Activated T-helper 9 cell treated with anti-CD3 and anti-CD28 coated beads, Interleukin-2, amount 50 U/mL, for 16 hours (primary cell): Measurements from ENCODE around the gene C1QTNF5.

Source experiments
- DNase-seq: peaks from one replicate; pipeline ENCODE4 v3.0.0-alpha.2; 2020; ENCODE audit warnings: low read depth

The C1QTNF5 gene

DNA sequence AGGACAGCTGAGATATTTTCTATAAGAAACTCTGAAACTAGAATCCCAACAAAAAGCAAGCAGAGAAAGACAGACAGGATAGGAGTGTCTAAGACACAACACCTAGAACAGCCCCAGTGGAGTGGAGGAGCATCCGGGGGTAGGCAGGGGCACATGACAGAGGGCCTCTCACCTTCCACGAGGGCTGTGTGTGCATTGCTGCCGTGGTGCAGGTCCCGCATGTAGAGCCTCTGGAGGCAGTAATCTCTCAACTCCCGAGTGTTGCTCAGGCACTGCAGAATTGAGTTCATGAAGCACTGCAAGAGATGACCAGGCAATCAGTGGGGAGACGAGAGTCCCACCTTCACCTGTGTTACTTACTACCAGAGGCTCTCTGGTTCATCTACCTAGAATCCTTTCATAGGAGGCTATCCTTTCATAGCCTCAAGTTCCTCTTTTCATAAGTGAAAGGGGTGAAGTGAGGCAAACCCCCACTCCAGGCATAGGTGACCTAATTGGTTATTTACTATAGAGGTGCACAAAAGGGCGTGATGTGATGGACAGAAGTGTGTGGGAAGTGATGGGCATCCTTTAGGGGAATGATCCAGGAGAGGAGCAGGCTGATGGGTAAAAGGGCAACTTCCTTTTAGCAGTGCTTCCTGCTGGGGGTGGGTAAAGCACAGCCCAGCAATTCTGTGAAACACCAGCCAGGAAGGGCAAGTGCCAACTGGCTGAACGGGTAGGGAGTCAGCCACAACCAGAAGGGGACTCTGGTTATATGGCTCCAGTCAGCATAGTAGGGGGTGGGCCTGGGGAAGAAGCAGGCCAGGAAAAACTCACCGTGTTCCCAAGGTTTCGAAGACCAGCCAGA, 18.9 kb upstream of the C1QTNF5 start:
- no peak for DNase-seq

DNA sequence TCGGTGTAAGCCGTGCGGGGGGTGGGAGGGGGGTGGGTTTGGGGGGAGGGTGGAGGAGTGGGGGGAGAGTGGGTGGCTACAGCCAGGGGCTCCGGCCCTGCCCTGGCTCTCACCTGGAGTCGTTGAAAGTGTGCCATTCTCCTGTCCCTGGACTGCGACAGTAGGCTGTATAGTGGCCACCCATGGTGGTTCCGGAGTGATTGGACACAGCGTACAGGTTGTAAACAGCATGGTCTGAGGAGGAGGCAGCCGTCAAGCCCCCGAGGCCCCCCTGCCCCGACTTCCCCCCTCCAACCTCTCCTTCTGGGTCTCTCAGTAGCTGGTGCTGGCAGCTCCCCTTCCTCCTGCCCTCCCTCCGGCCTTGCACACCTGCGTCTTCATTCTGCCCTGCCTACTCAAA, 16.4 kb upstream of the C1QTNF5 start:
- DNase-seq = no peak

DNA sequence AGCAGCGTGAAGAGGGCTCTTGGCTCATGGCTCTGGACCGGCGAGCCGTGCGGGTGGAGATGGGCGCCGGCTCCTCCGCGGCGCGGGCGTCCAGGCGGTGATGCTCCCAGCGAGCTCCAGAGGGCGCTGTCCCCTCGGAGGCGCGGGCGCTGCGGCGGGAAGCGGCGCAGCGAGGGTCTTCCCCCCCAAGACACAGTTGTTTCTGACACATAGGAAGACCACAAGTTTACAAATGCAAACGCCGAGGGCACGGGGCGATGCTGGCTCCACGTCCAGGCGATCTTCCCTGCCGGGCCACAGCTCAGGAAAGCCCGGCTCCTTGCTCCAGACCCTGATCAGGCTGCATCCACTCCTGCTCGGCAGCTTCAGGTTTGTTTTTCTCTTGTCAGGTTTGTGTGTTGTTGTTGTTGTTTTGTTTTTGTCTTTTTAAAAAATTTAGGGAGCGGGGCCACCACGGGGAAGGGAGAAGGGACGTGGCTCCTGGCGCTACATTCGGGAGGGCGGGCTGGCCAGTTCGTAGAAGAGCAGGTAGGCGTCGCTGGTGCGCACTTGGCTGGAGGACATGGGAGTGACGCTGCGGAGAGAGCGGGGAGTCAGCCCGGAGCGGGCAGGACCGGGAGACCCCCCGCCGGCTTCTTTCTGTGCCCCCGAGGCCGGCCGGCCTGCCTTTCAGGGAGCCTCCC, 15.8 kb upstream of the C1QTNF5 start:
- DNase-seq = peak; percentile 51

DNA sequence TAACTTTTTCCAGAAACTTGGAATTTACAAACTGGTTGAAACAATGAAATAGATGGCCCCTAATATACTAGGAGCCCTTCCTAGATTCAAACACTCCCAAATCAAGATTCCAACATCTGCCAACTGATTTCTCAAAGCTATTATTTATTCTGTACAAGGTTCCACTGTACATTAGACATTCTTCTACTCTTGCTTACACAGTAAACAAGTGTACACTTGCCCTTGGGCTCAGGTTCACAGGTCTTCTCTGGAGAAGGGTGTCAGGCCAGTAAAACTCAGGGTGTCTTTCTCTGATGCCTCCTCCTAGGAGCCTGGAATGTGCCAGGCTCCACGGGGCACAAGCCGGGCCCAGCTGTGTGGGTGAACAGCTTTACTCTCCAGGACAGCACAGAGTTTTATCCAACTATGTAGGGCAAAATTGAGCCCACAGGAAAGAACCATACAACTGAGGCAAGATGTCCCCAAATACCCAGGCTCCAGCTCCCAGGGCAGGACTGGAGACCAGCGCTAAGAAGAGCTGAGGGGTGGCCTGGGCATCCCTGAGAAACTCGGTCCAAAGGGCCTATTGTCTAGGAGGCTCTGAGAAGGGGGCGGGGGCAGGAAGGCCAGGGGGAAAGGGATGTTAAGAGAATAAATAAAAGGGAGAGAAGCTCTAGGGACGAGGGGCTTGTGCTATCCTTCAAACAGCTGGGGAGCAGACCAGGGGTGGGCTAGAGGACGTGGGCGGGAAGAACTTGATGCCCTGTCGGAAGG, 14.6 kb upstream of the C1QTNF5 start:
- no peak for DNase-seq

DNA sequence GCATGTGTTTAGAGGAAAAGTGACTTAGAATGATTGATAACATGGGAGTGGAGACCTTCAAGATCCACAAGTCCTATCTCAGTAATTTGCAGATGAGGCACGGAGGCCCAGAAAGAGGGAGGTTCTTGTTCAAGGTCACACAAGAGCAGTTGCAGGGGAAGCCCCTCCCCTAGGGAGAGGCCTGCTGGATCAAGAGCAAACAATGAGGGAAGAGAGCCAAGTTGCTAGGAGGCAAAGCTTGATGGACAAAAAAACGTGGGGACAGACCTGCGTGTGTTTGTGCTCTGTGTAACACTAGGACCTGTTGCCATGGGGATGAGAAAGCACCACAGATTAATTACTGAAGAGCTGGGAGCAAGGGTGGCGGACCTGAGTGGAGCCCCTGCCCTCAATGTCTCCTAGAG, 12.2 kb upstream of the C1QTNF5 start:
- no peak for DNase-seq

DNA sequence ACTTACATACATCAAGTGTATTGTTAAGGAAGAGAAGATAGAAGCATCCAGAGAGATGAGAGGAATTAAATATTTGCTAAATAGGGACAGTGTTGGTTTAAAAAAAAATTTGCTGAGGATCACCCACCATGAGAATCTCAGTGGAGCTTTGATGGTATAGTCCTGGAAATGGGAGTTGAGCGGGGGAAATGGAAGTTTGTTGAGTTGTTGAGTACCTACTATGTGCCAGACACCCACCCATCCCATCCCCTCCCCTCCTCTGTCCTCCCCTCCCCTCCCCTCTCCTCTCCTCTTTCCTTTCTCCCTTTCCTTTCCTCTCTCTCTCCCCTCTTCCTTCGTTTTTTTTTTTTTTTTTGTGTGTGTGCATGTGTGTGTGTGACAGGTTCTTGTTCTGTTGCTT, 10.5 kb upstream of the C1QTNF5 start:
- DNase-seq = no peak

DNA sequence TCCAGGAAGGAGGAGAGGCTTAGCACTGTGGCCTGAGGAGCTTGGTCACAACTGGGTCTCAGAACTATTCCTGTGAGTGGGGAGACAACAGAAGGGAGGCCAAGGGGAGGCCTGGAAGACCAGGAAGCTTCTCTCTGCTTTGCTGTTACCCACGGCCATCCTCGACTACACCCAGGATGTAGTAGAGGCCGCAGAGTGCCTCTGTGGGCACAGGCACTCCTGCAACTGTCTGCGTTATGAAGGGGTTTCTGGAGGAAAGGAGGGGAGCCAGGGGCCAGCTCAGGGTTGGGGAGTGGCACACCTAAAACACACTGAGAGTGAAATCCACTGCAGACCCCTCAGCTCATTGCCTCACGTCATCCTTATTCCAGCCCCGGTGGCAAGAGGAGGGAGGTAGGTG, 9.6 kb upstream of the C1QTNF5 start:
- DNase-seq = no peak

DNA sequence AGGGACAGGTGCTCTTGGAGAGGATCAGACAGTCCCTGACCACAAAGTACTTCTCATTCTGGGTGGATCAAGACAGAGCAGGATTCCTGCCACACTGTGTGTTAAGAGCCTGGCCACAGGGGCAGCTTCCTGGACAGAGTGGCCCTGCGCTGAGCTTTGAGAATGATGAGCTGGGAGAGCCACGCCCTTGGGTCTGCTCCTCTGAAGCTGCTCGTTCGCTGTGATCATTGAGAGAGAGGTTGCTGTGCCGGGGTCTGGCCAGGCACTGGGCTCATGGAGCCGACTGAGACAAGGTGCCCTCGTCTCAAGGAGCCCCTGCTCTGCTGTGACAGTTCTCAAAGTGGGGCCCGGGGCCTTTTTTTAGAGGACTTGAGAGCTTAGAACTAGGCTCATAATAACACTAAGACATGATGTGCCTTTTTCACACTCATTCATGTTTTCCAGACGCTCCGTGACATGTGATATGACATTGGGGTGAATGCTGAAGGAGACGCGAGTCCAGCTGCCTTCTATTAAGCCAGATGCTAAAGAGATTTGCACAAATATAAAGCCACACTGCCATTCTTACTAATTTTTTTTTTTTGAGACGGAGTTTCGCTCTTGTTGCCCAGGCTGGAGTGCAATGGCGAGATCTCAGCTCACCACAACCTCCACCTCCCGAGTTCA, 7.4 kb upstream of the C1QTNF5 start:
- DNase-seq = no peak

DNA sequence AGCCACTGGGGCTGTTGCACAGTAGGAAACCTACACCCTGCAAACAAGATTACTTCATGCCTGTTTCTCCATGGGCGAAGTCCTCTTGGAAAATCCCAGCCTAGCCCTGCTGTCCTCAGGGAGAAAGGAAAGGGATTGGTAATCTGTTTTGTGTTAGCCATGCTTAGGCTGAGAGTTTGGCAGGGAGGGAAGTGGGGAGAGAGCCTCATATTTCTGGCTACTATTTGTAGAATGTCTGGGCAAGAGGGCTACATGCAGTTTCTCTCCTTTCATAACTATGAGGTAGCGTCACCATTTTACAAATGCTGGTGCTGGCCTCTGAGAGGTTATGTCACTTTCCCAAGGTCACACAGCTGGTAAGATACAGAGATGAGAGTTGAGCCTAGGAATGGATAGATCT, 6.6 kb upstream of the C1QTNF5 start:
- DNase-seq = no peak

DNA sequence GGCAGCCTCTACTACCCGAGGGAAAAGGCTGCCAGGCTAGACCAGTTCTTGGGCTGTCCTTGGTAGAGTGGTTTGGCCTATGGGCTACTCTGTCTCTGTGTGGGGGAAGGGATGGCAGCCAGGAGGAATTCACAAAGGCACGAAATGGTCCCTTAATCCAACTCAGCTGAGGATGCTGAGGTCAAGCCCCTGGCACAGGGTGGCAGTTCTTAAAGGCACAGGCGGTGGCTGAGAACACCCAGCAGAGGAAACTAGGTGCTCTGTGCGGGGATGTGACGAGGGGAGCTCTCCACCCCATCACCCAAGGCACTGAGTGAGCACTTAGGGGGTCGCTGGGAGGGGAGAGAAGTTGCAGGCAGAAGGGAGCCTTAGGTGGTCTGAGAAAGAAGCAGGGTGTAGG, 5.9 kb upstream of the C1QTNF5 start, which contains the start of gene MFRP:
MFRP (minus strand) TSS at position 101 of the 400 bp plus-strand sequence. CDS start 192 bp downstream, outside the sequence.
- DNase-seq = no peak

DNA sequence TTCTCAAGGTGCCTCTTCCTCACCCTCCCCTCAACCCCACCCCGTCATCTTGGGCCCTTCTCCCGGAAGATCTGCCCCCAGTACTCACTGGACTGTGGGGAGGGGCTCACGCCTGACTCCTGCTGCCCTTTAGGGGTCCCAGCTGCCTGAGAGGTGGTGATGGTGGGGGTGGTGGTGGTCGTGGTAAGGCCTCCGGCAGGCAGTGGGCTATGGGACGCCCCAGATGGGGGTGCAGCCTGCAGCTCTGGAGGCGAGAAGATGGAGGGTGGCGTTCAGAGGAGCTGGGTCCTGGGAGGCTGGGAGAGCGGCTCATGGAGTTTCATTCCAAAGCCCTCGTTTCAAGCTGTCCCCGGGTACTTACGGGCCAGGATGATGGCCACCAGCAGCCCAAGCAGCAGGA, 5.0 kb upstream of the C1QTNF5 start:
- no peak for DNase-seq

DNA sequence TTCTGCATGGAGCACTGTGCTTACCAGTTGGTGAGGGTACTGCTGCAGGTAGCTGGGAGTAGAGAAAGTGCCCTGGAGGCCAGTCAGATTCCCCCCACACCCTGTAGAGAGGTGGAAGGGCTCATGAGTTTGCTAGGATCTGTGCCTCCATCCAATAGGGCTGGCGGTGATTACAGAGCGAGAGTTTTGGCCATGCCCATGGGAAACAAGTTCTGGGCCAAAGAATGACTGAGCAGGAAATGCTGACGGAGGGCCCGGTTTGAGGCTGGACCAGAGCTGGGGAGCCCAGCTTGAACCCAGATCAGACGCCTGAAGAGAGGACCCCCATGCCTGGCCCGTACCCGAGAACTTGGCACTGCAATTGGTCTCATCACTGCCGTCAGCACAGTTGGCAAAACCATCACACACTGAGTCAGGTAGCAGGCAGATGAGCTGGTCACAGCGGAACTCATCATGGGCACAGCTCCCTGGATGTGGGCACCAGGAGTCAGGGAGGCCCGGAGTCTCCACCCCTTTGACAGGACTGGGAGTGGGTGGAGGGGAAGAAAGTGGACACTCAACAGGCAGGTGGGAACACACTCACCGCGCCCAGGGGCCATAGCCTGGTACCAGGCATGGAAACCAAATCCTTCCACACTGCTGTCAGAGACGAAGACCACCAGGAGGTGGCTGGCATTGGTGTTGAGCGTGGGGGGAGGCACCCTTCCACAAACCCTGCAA, 3.8 kb upstream of the C1QTNF5 start:
- DNase-seq = no peak

DNA sequence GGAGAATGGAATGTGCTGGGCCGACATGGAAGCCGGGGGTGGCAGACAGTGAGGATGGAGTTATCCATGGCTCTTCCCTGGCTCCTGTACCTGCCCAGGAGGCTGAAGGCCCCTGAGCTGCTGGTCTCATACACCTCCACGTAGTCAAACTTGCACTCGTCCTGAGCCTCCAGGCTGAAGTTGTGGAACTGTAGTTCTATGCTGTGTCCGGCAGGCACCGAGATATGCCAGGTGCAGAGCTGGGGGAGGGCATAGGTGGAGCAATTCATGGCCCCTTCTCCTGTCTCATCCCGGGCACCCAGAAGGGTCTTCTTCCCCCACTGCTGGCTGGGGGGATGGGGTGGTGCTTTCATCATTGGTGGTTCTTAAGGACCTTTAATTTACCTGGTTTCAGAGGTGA, 3.0 kb upstream of the C1QTNF5 start:
- no peak for DNase-seq

DNA sequence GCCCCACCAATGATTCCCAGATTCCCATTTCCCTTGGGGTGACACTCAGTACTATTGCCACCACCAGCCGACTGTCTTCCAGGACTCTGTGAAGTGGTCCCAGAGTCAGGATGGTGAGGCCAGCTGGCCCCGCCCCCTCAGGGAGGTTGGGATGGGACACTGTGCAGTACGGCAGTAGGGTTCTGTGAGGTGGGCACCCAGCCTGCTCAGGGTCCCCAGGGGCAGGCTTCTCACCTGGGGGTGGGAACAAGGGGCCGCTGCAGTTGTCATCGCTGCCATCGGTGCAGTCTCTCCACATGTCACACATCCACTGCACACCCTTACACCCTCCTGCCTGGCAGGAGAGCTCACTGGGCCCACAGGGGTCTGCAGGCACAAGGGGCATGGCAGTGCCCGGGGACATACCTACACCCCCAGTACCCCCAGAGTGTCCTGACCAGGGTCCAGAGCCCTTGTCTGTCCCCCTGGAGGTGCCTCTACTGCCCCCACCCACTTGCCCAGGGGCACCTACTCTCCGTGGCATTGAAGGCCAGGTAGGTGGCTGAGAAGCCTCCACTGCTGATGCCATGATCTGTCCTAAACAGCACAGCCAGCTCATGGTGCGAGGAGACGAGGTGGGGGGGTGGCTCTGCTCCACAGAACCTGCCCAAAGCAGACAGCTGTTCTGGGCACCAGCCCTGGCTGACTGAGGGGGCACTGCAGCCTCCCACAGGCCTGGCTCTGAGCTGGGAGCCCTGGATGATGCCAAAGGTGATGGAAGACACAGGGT, 1.9 kb upstream of the C1QTNF5 start:
- no peak for DNase-seq

DNA sequence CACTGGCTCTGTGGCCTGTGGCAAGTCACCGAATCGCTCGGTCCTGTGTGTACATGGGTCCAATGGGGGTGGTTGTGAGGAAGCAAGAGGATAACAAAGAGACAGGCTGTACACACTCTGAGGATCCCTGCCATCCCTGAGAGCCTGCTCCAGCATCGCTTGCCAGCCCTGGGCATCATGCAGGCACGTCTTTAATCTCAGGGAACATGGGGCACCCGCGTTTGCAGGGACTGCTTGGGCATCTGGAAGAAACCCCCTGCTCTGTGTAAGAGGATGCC, 1.3 kb upstream of the C1QTNF5 start:
- DNase-seq = no peak

DNA sequence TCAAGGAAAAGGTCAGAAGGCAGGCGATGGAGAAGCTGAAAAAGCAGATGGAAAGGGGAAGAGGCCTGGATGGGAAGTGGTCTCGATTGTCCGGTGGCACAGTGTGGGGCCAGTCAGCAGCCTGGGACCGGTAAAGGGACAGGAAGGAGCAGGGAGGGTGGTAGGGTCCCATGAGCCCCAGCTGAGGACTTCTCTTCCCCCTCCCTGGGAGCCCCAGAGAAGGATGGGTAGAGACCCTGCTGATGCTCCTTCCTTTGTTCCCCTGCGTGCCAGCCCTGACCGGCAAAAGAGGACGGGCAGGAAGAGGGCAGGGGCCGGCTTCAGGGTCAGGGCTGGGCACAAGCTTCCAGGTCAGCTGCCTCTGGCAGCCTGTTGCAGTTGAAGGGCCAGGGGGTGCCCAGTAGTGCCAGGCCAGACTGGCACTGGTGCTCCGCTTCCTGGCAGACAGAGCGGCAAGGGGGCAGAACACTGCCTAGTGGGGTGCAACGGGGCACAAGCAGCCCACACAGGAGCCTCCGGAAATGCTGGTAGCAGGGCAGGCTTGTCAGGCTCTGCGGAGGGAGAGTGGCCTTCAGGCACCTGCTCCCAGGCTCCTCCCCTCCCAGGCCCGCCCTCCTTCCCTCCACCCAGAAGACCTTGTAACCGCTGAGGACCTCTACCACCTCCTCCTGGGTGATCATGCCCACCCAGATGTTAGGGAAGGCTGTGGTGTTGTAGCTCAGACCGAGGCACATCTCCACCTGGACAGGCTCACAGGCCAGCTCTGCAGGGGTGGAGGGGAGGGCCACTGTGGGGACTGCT, 739 bp upstream of the C1QTNF5 start:
- no peak for DNase-seq

DNA sequence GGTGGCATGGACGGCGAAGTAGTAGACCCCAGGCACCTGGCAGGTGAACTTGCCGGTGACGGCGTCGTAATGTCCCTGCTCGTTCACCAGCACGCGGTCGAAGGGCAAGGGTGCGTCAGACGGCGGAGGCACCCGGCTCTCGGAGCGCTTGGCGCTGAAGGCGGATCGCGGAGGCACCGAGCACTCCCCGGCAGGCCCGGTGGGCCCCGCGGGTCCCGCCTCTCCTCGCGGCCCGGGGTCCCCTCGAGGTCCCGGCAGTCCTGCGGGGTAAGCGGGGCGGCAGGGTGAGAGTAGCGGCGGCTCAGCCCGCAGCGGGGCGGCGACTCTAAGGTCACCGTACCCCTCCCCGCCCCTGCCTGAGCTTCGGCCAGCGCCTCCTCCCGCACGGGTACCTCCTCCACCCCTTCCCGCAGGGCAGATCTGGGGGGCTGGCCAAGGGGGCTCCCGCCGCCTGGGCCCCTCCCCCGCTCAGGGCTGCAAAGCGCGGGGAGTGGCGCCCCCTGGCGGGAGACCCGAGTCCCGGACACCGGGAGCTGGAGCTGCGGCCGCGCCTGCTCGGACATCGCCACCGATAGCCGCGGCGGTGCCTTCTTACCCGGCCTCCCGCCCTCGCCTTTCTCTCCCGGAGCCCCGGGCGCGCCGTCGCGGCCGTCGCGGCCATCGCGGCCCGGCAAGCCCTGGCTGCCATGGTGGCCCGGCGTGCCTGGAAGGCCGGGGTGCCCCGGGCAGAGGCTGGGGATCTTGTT, 921 bp downstream of the C1QTNF5 start:
- DNase-seq = no peak

DNA sequence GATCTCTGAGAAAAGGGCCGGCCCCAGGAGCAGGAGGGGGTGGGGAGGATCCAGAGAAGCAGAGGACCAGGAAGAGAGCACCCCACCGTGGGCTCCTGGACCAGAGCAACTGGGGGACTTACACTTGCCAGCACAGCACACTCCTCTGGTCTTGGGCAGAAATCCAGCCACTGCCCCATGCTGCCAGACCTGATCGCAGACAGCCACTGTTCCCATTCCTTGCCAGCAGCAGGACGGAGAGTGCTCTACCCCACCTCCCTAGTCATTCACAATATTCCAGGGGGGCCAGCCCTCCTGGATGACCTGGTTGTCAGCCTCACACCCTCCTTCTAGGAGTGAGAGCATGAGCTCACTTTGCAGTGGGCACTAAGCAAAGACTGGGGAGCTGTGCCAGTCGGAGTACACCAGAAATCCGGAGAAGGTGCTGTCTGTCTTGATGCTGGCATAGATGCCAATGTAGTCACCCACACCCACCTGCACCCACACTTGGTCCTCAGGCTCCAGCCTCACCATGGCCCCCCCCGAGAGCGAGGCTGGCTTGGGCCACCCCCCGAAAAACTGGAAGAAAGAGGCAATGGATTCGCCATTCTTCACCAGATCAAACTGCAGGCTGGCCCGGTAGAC, 1.6 kb downstream of the C1QTNF5 start:
- DNase-seq = no peak

DNA sequence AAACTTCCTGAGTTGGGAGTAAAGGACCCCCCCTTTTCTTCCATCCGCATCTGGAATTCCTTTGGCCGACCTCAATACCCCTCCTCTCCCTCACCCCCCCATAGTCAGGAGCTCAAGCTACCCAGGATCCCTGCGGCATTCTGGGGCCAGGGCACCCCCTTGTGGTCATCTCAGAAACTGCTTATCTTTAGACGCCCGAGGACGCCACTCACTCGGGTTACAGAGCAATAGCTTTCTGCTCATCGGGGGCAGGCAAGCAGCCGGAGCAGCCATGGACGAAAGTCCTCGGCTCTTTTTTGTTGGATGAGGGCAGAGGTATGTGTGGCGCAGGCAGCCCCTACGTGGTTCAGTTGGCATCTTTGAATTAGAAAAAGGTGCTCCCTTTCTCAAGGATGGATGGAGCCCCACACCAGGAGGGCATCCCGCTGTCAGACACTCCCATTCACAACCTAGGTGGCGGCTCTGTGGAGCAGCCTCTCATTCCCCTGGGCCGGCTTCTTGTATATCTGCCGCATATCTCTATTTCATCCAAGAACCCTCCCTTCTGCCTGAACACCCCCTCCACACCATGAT, 2.3 kb downstream of the C1QTNF5 start:
- DNase-seq = peak; percentile 50
